ENCODE measurements around the gene PTPRB. TPM values are rescaled to one million over a fixed set of nuclear protein-coding genes. Genes with fewer than 3 reads are reported as not detected.

Gene PTPRB
- total and polyA plus RNA-seq, 2 donors (not counting 3 experiments of a cell fraction or from before 2014, with no cell fraction given), result 64.1 to 151 TPM

GRCh38 chr12:70592664-70593063 lies 44.6 kb downstream of the PTPRB start:
- intact Hi-C loops (cut with micrococcal nuclease), result no loop called here
- CTCF ChIA-PET, result interaction anchor here (1.2 to 6.8 kb wide), 2 partner anchors 18 to 126 kb away, joined by 4 to 119 read pairs; no protein-coding TSS in a partner anchor
- Histone ChIP-seq H3K4me1 (ENCODE audit: control insufficient read depth, extremely low read depth, insufficient read depth, low read length) (peaks cover 12% of the 10 kb centered on the region), H3K36me3 (ENCODE audit: control insufficient read depth in 2 of 2, extremely low read depth in 1 of 2, insufficient read depth in 2 of 2, low read length in 2 of 2) (peaks cover 19 to 40% of the 10 kb centered on the region in 2 experiments), H3K4me3 (replicated peaks in 1 of 3; ENCODE audit: insufficient read depth in 1 of 3, low read depth in 1 of 3, low read length in 3 of 3) (no peak overlapping the region), H3K27me3 (ENCODE audit: control insufficient read depth in 2 of 2, insufficient read depth in 2 of 2, low read length in 2 of 2) (no peaks in the 10 kb centered on the region), H4K20me1 (replicated peaks; ENCODE audit: control insufficient read depth, extremely low read depth, insufficient read depth, low read length) (no peaks in the 10 kb centered on the region), H3K9ac (replicated peaks; ENCODE audit: extremely low read depth, insufficient read depth, low read length) (no peak overlapping the region), H3K9me1 (replicated peaks; ENCODE audit: control insufficient read depth, extremely low read depth, insufficient read depth, low read length) (no peaks in the 10 kb centered on the region), H3K9me3 (replicated peaks; ENCODE audit: control insufficient read depth, insufficient read depth, low read length) (no peaks in the 10 kb centered on the region), H2AFZ (ENCODE audit: low read depth, low read length) (no peak overlapping the region), H3K4me2 (ENCODE audit: insufficient read depth, low read length) (no peak overlapping the region), H3K79me2 (ENCODE audit: control insufficient read depth, insufficient read depth, low read length) (peaks cover 19% of the 10 kb centered on the region), H3K27ac (ENCODE audit: insufficient read depth, low read depth, low read length) (no peak overlapping the region)
- no TSS peak for BruUV-seq (replicated peaks)
- FAIRE-seq (no peak), DNase-seq (ENCODE audit: low read depth, low spot score) (no peak)
- TF ChIP-seq JUN (IDR thresholded peaks at IDR 0.05; ENCODE audit: borderline replicate concordance, insufficient read depth, insufficient read length, low read depth), result no peak
- no peak for TF ChIP-seq EZH2 (IDR thresholded peaks at IDR 0.05; ENCODE audit: borderline replicate concordance, low read depth, low read length, severe bottlenecking)
- TF ChIP-seq MAX (IDR thresholded peaks at IDR 0.05; ENCODE audit: insufficient read depth, insufficient read length), result no peak
- no peak for TF ChIP-seq MYC (IDR thresholded peaks at IDR 0.05; ENCODE audit: low read depth, low read length)
- no peak for TF ChIP-seq GATA2 (IDR thresholded peaks at IDR 0.05; ENCODE audit: insufficient read depth, insufficient read length, low read depth, low read length)
- TF ChIP-seq POLR2A (IDR thresholded peaks at IDR 0.05; ENCODE audit: low read depth, low read length), result no peak
- TF ChIP-seq POLR2AphosphoS5 (IDR thresholded peaks at IDR 0.05; ENCODE audit: insufficient read depth, low read depth, low read length), result no peak
- dilution Hi-C loops (cut with MboI; ENCODE audit: extremely low pct_ligation_motif_present, low sequenced_read_pairs), result no loop called here
- POLR2A ChIA-PET, result no interaction called here
